ENCODE data around the gene ALCAM. TPM values are rescaled to one million over a fixed set of nuclear protein-coding genes. Genes with fewer than 3 reads are reported as not detected.

Gene ALCAM
- total and polyA plus RNA-seq, 8 donors: 11.3 to 121 (median 50.7) TPM

DNA sequence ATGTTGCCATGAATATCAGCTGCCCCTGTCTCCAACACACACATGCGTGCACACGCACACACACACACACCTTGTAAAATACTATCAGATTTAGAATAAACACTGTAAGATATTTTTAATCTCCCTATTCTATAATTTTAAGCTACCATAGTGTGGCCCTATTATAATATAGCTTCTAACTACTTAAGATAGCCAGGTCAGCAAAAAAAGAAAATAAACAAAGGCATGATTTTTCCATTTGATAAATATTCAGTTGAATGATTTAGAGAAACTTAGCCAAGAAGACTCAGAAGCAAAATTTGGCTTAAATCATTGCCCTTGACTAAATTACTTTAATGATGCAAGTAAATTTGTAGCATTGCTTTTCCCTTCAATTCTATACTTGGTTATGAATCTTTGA, 162.2 kb downstream of the ALCAM start:
- no peaks in the 10 kb centered on the region for H3K9me3 ChIP-seq
- no peak overlapping the region for H3K4me3 ChIP-seq
- H3K36me3 ChIP-seq: peaks cover 0 to 35% (median 13%) of the 10 kb centered on the region in 4 donors
- DNase-seq: no peak
- intact Hi-C loops (cut with DNase I; ENCODE audit: low total_unique reads): no loop called here
- 66 to 95% (median 85%) methylated on average over 2 of the region's 2 CpGs for WGBS, 5 donors
- TF ChIP-seq, protein P1, sequence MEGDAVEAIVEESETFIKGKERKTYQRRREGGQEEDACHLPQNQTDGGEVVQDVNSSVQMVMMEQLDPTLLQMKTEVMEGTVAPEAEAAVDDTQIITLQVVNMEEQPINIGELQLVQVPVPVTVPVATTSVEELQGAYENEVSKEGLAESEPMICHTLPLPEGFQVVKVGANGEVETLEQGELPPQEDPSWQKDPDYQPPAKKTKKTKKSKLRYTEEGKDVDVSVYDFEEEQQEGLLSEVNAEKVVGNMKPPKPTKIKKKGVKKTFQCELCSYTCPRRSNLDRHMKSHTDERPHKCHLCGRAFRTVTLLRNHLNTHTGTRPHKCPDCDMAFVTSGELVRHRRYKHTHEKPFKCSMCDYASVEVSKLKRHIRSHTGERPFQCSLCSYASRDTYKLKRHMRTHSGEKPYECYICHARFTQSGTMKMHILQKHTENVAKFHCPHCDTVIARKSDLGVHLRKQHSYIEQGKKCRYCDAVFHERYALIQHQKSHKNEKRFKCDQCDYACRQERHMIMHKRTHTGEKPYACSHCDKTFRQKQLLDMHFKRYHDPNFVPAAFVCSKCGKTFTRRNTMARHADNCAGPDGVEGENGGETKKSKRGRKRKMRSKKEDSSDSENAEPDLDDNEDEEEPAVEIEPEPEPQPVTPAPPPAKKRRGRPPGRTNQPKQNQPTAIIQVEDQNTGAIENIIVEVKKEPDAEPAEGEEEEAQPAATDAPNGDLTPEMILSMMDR (IDR thresholded peaks at IDR 0.05): no peak
- TF ChIP-seq POLR2A (IDR thresholded peaks at IDR 0.05): no peak
- no peak for TF ChIP-seq EP300 (IDR thresholded peaks at IDR 0.05)
- no peak for TF ChIP-seq POLR2AphosphoS5 (IDR thresholded peaks at IDR 0.05)
- H3K4me1 ChIP-seq: no peaks in the 10 kb centered on the region
- H3K27me3 ChIP-seq: no peaks in the 10 kb centered on the region
- no peak overlapping the region for H3K27ac ChIP-seq

DNA sequence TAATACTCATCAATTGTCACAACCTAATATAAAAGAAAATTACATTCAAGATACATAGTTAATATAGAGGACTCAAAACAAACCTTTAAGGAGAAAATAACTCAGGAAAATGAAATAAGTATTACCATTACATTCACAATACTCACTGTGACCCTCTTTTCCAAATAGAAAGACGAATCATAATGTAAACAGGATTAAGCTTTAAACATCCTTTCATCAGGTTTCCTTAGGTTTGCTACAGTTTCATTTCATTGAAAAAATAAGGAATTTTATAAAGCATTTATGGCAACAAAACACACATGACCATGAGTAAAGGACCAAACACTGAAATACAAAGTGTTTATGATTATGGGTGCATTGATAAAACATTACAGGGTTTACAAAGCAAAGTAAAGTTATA, 162.7 kb downstream of the ALCAM start:
- intact Hi-C loops (cut with DNase I; ENCODE audit: low total_unique reads): no loop called here
- Histone ChIP-seq H3K4me1 (no peaks in the 10 kb centered on the region), H3K27ac (no peak overlapping the region), H3K4me3 (no peak overlapping the region), H3K27me3 (no peaks in the 10 kb centered on the region), H3K36me3 (peaks cover 0 to 35% (median 16%) of the 10 kb centered on the region in 4 donors), H3K9me3 (no peaks in the 10 kb centered on the region)
- no peak for DNase-seq
- 64 to 72% (median 68%) methylated on average over 1 of the region's 1 CpG for WGBS, 5 donors
- TF ChIP-seq, protein P1 (IDR thresholded peaks at IDR 0.05): no peak
- TF ChIP-seq POLR2A (IDR thresholded peaks at IDR 0.05) (no peak), POLR2AphosphoS5 (IDR thresholded peaks at IDR 0.05) (no peak), EP300 (IDR thresholded peaks at IDR 0.05) (no peak)

DNA sequence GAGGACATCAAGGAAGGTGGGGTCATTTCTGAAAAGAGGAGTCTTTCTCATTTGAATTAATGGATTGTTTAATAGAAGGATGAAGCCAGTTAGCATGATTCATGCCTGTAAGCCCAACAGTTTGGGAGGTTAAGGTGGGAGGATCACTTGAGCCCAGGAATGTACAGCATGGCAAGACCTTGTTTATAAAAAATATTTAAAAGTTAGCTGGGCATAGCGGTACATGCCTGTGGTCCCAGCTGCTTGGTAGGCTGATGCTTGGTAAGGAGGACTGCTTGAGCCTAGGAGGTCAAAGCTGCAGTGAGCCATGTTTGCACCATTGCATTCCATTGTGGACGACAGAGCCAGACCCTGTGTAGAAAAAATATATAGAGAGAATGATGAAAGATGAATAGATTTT, 165.5 kb downstream of the ALCAM start:
- H3K27me3 ChIP-seq: no peaks in the 10 kb centered on the region
- WGBS, 5 donors: 92 to 98% (median 95%) methylated on average over 2 of the region's 2 CpGs
- no peak for DNase-seq
- no peak overlapping the region for H3K4me3 ChIP-seq
- no peaks in the 10 kb centered on the region for H3K9me3 ChIP-seq
- TF ChIP-seq POLR2AphosphoS5 (IDR thresholded peaks at IDR 0.05) (no peak), EP300 (IDR thresholded peaks at IDR 0.05) (no peak), POLR2A (IDR thresholded peaks at IDR 0.05) (no peak)
- TF ChIP-seq, protein P1 (IDR thresholded peaks at IDR 0.05): no peak
- intact Hi-C loops (cut with DNase I; ENCODE audit: low total_unique reads): no loop called here
- no peak overlapping the region for H3K27ac ChIP-seq
- H3K4me1 ChIP-seq: no peaks in the 10 kb centered on the region
- H3K36me3 ChIP-seq: peaks cover 0 to 49% (median 24%) of the 10 kb centered on the region in 4 donors

DNA sequence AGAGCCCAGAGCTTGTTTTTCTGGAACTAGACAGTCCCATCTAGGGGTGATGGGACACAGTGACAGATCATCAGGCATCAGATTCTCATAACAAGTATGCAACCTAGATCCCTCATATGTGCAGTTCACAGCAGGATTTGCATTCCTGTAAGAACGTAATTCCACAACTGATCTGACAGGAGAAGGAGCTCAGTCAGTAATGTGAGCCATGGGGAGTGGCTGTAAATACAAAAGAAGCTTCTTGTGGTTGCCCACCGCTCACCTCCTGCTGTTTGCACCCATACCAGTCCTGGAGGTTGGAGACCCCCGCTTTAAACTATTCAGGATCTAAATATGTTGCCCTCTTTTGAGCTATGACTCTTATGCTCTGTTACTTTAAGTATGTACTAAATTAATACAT, 167.3 kb downstream of the ALCAM start:
- intact Hi-C loops (cut with DNase I; ENCODE audit: low total_unique reads): no loop called here
- Histone ChIP-seq H3K36me3 (peaks cover 0 to 53% (median 24%) of the 10 kb centered on the region in 4 donors), H3K9me3 (no peaks in the 10 kb centered on the region), H3K4me1 (no peaks in the 10 kb centered on the region), H3K27me3 (no peaks in the 10 kb centered on the region), H3K4me3 (no peak overlapping the region), H3K27ac (no peak overlapping the region)
- TF ChIP-seq EP300 (IDR thresholded peaks at IDR 0.05) (no peak), POLR2AphosphoS5 (IDR thresholded peaks at IDR 0.05) (no peak), POLR2A (IDR thresholded peaks at IDR 0.05) (no peak)
- TF ChIP-seq, protein P1 (IDR thresholded peaks at IDR 0.05): no peak
- DNase-seq: no peak
- 91 to 96% (median 95%) methylated on average over 3 of the region's 3 CpGs for WGBS, 5 donors

All from stomach (tissue), 9 donors.